Activated CD8-positive, alpha-beta memory T cell treated with anti-CD3 and anti-CD28 coated beads for 1 hour (primary cell): ENCODE measurements around the gene STX8.

Source experiments
- DNase-seq, 2 donors: peaks; one replicate each; pipeline ENCODE4 v3.0.0-alpha.2; 2020; ENCODE audit warnings: low read depth in 1 of 2; ENCODE audit errors: extremely low read depth in 1 of 2

STX8 gene

DNA sequence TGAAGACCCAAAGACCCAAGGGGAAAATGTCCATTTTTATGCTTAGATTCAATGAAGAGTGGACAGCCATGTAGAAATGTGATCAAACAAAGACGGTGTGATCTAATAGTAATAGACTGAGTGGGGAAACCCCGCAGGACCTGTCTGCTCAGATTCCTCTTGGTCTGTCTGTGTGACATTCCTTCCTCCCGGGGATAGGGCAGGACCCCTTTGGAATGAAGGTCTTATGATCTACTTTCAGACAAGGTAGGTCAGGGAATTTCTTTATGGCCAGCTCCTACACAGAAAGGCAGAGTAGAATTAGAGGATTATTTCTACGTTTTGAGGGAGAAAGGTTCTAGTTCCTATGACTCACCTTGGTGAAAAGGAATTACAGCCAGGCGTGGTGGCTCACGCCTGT, 267.6 kb downstream of the STX8 start:
- DNase-seq: no peak

GRCh38 chr17:9307313-9307998, 268.2 kb downstream of the STX8 start:
- DNase-seq: no peak

- DNase-seq: no peak
Observed at GRCh38 chr17:9306086-9306485, 269.5 kb downstream of the STX8 start.

DNA sequence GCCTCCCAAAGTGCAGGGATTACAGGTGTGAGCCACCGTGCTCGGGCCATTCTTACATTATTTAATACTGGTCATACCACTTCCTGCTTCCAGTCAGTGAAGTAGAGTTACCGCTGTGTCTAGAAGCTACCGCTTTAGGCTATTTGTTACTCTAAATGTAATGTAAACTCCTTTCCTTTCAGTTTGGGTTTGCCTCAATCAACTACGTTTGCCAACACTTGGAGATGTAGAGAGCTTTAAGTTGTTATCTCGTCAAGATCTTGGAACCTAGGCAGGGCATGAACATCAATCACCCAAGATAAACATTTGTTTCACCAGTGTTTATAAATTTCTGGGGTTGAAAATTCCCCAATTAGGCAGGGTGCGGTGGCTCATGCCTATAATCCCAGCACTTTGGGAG, 275.9 kb downstream of the STX8 start:
- DNase-seq: no peak

GRCh38 chr17:9298776-9299295, 276.8 kb downstream of the STX8 start:
- DNase-seq: no peak

DNA sequence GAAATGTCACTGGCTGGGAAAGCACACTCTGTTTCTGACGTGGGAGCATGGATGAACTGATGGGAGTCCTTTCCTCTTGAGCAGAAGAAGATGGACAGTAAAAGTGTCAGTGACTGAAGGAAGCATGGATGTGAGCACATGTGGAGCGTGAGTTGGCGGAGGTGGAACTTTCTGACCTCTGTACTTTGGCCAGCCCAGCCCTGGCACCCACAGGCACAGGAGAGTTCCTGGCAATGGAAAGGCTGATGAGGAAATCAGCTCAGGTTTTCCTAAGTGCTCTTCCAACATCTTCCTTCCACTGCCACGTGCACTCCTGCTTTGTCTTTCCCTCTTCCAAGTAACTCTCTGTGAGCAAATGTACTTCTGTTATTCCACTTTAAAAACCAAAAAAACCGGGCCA, 277.5 kb downstream of the STX8 start:
- DNase-seq: no peak

DNA sequence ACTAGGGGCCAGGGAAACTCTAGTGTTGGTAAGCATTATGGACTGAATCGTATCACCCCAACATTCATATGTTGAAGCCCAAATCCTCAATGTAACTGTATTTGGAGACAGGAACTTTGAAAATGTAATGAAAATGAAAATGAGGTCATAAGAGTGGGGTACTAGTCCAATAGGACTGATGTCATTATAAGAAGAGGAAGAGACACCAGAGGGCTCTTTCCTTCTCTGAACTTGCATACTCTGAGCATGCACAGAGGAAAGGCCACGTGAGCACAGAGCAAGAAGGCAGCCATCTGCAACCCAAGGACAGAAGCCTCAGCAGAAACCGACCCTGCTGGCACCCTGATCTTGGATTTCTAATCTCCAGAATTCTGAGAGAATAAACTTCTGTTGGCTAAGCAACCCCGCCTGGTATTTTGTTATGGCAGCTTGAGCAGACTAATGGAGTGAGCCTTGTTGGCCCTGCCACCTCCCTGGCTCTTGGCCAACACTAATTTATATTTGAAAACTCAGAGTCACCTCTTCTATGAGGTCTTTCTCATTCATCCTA, 280.9 kb downstream of the STX8 start:
- no peak for DNase-seq

- DNase-seq: no peak
Observed at GRCh38 chr17:9292561-9292941, 283.1 kb downstream of the STX8 start.

GRCh38 chr17:9291912-9292560, 283.6 kb downstream of the STX8 start:
- peak in 1 of 2 donors; percentile 1 for DNase-seq

GRCh38 chr17:9290226-9290613, 285.4 kb downstream of the STX8 start:
- no peak for DNase-seq

DNA sequence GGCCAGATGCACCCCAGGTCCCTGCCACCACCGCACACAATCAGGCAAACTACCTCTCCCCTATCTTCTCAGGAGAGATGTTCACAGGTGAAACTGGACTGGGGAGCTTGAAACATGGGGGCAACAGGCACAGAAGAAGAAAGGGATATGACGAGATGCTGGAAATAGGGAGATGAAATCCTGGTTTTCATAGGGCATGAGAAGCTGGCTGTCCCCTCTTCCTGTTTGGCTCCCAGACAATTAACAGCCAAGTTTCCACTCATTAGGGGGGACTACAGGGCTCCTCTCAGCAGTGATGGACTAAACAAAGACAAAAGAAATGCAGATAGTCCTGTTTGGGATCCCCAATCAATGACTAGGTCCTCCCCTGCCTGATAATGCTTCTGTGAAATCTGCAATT, 288.3 kb downstream of the STX8 start:
- DNase-seq: no peak

- no peak for DNase-seq
Observed at GRCh38 chr17:9286434-9286833, 289.2 kb downstream of the STX8 start.

- no peak for DNase-seq
Observed at GRCh38 chr17:9285602-9286427, 289.8 kb downstream of the STX8 start.

DNA sequence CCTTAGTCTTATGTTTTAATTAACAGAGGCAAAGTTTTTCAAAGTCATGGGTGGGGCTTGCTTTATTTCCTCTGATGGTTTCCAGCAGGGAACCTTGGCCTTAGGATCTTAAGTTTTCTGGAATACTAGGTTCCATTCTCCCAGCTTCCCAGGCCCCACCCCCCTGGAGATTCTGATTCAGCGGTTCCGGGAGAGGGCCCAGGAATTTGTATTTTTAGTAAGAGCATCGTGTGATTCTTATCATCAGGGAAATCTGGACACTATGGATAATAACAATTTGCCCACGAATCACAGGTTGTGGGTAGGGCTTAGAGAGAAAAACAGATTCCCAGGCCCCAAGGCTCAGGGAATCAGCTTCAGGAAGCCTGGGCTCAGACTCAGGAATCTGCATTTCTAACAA, 290.7 kb downstream of the STX8 start:
- no peak for DNase-seq

DNA sequence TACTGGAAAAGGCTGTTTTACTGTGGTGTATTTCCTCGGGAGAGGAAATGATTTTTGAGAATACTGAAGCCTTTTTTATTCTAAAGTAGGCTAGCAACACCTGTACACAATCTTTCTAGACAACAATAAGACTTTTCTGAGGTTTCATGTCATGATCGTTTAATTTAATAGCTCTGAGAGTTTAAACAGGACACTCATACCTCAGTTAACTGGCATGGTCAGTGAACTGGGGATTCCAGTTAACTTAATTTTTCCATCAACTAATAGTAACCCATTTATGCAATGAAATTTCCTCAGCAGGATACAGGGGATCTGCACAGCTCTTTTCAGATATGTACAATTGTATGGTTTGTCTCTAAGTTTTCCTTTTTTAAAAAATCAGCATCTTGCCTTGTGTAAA, 291.7 kb downstream of the STX8 start:
- DNase-seq: no peak

DNA sequence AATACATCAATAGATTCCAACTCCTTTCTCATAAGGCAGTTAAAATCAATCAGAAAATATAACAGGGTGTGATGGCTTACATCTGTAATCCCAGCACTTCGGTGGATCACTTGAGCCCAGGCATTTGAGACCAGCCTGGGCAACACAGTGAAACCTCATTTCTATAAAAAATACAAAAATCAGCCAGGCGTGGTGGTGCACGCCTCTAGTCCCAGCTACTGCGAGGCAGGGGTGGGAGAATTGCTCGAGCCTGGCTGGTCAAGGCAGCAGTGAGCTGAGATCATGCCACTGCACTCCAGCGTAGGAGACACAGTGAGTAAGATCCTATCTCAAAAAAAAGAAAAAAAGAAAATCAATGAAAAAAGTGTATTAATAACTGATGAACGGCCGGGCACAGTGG, 295.7 kb downstream of the STX8 start:
- DNase-seq: no peak

- no peak for DNase-seq
Observed at GRCh38 chr17:9274973-9275372, 300.6 kb downstream of the STX8 start.

GRCh38 chr17:9273428-9274391, 301.9 kb downstream of the STX8 start:
- no peak for DNase-seq

- DNase-seq: no peak
Observed at GRCh38 chr17:9272501-9273200, 303.0 kb downstream of the STX8 start.

GRCh38 chr17:9271989-9272388, 303.6 kb downstream of the STX8 start:
- no peak for DNase-seq
